Sigmoid colon (tissue), 4 donors: Measurements from ENCODE around the gene FANCD2OS.

Source experiments
- EP300 ChIP-seq, 4 donors: sonication (generic); formaldehyde crosslinking; IDR thresholded peaks; one replicate each; pipeline ENCODE4 v1.6.1; 2017; ENCODE audit warnings: antibody characterized with exemption in 4 of 4
- POLR2A ChIP-seq, 2 donors: fragments of 450-650 bp; IDR thresholded peaks; one replicate each; pipeline ENCODE4 v1.6.1; 2016; ENCODE audit warnings: antibody characterized with exemption in 2 of 2, mild to moderate bottlenecking in 2 of 2, moderate library complexity in 2 of 2
- POLR2AphosphoS5 ChIP-seq, 4 donors: sonication (generic); formaldehyde crosslinking; IDR thresholded peaks; one replicate each; pipeline ENCODE4 v1.6.1; 2017; ENCODE audit warnings: antibody characterized with exemption in 4 of 4
- TF ChIP-seq, protein P1 (sequence below), 4 experiments: fragments of 450-650 bp in 3 of 4; fragments of 200-600 bp in 1 of 4; IDR thresholded peaks; one replicate each; pipeline ENCODE4 v1.5.1; 2016 to 2019; ENCODE audit warnings: antibody characterized with exemption in 4 of 4, mild to moderate bottlenecking in 3 of 4, moderate library complexity in 2 of 4

DNA sequence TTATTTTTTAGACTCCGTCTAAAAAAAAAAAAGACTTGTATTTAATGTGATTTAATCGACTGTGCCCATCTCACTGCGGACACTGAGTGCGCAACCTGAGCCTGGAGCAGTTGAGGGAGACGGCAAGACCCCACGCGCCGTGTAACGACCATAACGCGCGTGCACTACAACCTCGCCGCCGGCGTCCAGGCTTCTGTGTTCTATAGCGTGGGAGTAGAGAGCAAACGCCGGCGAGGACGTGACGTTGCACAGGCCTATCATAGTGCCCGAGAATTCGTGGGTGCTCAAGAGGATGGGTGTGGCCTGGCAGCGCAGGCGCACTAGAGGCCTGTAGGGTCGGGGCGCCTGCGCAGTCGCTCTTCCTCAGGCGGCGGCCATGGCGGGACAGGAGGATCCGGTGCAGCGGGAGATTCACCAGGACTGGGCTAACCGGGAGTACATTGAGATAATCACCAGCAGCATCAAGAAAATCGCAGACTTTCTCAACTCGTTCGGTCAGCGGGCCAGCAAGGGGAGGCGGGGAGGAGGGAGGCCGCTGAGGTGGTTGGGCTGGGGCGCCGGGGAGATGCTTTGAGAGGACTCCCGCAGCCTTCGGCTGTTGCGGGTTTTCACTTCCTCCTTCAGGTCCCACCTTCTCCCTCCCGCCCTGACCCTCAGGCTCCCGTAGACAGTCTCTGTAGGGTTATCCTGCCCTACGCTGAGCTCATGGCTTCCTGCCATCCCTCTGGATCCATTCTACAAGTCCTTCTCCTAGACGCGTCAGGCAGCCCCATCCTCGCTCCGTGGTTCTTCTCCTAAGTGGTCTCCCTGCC lies 7.5 kb upstream of the FANCD2OS start, which contains the start of gene BRK1:
- TF ChIP-seq, protein P1, sequence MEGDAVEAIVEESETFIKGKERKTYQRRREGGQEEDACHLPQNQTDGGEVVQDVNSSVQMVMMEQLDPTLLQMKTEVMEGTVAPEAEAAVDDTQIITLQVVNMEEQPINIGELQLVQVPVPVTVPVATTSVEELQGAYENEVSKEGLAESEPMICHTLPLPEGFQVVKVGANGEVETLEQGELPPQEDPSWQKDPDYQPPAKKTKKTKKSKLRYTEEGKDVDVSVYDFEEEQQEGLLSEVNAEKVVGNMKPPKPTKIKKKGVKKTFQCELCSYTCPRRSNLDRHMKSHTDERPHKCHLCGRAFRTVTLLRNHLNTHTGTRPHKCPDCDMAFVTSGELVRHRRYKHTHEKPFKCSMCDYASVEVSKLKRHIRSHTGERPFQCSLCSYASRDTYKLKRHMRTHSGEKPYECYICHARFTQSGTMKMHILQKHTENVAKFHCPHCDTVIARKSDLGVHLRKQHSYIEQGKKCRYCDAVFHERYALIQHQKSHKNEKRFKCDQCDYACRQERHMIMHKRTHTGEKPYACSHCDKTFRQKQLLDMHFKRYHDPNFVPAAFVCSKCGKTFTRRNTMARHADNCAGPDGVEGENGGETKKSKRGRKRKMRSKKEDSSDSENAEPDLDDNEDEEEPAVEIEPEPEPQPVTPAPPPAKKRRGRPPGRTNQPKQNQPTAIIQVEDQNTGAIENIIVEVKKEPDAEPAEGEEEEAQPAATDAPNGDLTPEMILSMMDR (IDR thresholded peaks at IDR 0.05): no peak
- TF ChIP-seq POLR2AphosphoS5 (IDR thresholded peaks at IDR 0.05) (peak; percentile 89 to 97 (median 92)), EP300 (IDR thresholded peaks at IDR 0.05) (no peak), POLR2A (IDR thresholded peaks at IDR 0.05) (peak; percentile 81 to 86)
